Omental fat pad (tissue), 4 donors: Measurements from ENCODE around the gene ACYP2. TPM values are rescaled to one million over a fixed set of nuclear protein-coding genes. Genes with fewer than 3 reads are reported as not detected.

Source experiments
- ATAC-seq: fragments of 150-250 bp; one replicate; pipeline ENCODE4 v1.9.1; 2016; ENCODE audit warnings: mild to moderate bottlenecking, moderate library complexity; ENCODE audit not compliant: low FRiP score
- DNase-seq: peaks from one replicate; pipeline ENCODE4 v3.0.0-alpha.2; 2019; ENCODE audit warnings: low spot score
- total RNA-seq, 4 donors: library from RNA; depleted of rRNA; stranded (reverse); fragments of >200 nt; gene quantifications; one replicate each; pipeline ENCODE4 v1.1.0, GENCODE V29; 2016
- TF ChIP-seq, protein P1 (sequence below), 3 donors: fragments of 450-650 bp; IDR thresholded peaks; one replicate each; pipeline ENCODE4 v1.5.1; 2016 to 2017; ENCODE audit warnings: antibody characterized with exemption in 3 of 3, mild to moderate bottlenecking in 3 of 3, moderate library complexity in 2 of 3

The ACYP2 gene
- total RNA-seq, 4 donors from 2014 or later = 15.1 to 20.0 (median 18.2) TPM

DNA sequence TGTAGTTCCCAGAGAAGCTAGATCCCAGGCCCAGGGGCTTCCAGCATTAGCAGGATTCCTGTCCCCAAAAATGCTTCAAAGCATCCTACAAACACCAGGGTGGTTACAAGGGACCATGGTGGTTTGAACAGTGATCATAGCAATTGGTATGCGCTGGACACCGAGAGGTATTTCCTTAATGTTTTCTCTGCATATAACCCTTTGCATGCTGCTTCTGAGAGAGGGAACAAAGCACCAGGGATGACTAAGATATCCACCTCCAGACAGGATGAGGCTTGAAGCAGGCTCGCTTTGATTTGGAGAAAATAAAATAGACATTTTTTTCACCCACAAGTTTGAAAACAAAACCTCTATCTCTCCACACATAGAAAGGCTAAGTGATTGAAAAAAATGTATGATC, 191.1 kb downstream of the ACYP2 start:
- ATAC-seq (no peak), DNase-seq (no peak)
- TF ChIP-seq, protein P1, sequence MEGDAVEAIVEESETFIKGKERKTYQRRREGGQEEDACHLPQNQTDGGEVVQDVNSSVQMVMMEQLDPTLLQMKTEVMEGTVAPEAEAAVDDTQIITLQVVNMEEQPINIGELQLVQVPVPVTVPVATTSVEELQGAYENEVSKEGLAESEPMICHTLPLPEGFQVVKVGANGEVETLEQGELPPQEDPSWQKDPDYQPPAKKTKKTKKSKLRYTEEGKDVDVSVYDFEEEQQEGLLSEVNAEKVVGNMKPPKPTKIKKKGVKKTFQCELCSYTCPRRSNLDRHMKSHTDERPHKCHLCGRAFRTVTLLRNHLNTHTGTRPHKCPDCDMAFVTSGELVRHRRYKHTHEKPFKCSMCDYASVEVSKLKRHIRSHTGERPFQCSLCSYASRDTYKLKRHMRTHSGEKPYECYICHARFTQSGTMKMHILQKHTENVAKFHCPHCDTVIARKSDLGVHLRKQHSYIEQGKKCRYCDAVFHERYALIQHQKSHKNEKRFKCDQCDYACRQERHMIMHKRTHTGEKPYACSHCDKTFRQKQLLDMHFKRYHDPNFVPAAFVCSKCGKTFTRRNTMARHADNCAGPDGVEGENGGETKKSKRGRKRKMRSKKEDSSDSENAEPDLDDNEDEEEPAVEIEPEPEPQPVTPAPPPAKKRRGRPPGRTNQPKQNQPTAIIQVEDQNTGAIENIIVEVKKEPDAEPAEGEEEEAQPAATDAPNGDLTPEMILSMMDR (IDR thresholded peaks at IDR 0.05) = no peak

DNA sequence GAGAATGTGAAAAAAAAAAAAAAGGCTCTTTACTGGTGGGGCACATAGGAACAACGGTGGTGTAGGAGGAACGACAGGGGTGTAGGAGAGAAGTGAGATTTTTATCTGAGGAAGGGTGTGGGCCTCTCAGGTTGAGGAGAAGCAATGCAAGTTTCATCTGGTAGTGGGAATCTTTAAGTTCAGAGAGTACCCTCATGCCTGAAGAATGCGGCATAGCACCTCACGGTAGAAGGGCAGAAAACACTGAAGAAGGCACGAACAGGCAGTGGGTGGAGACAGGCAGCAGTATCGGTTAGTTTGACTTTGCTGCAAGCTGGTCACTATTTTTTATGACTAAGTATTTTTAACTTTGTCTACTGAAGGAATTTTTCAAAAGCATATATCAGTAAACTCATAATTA, 192.8 kb downstream of the ACYP2 start:
- TF ChIP-seq, protein P1 (IDR thresholded peaks at IDR 0.05) = no peak
- ATAC-seq (no peak), DNase-seq (no peak)

DNA sequence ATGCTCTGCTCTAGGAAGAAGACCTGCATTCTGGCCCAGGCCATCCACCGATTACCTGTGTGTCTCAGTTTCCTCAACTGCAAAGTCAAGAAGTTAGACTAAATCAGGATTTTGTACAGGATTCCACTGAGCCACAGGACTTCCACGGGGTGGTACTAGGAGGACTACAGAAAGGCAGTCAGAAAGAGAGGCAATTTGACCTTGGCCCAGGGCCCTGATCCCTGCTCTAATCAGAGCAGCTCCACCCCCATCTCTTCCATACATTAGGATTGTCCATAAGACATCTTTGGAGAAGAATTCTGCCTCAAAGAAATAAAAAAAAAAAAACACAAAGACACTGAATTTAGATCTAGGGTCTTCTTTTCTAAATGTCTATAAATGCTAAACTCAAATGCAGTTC, 193.4 kb downstream of the ACYP2 start:
- ATAC-seq = no peak
- DNase-seq = no peak
- TF ChIP-seq, protein P1 (IDR thresholded peaks at IDR 0.05) = no peak

DNA sequence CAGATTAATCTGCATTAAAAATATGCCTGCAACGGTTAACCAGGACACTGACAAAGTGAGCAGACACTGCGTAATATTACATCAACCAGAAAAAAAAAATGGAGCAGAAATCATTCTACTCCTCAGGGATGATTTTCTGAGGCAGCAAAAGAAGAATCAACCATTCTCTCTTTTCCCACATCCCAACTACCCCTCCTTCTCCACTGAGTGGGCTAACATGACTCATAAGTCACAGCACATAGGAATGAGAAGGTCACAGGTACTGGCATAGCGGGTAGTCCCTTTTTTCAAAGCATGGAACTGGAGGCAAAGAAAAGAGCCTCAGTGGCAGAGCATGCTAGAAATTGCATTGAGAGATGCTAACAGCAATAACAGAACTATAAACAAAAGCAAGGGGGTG, 194.9 kb downstream of the ACYP2 start:
- ATAC-seq (no peak), DNase-seq (no peak)
- TF ChIP-seq, protein P1 (IDR thresholded peaks at IDR 0.05) = no peak

DNA sequence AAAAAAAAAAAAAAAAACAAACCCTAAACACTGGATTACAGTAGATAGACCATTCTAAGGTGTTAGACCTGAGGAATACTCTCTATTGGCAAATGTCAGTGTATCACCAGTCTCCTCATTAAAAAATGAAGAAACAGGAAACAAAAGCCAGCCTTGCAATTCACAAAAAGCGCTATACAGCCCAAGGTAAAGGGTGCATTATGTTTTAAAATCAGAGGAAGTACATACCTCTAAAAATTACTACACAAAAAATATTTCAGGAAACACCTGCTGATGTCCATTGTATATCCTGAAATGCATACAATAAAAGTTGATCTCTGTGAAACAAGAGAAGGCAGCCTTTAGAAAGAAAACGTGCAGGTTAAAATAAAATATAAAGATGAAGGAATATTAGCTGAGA, 195.5 kb downstream of the ACYP2 start:
- TF ChIP-seq, protein P1 (IDR thresholded peaks at IDR 0.05) = no peak
- ATAC-seq (no peak), DNase-seq (no peak)

DNA sequence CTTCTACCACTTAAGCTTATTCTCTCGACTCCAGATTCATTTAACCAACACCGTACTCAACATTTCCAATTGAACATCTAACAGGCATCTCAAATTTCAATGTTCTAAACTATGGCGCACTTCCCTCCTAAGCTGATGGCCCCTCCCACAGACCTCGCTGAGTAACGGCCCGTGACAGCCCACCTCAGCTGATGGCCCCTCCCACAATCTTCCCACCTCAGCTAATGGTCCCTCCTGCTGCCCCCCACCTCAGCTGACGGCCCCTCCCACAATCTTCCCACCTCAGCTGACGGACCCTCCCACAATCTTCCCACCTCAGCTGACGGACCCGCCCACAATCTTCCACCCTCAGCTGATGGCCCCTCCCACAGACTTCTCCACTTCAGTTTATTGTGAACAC, 197.7 kb downstream of the ACYP2 start:
- ATAC-seq = no peak
- TF ChIP-seq, protein P1 (IDR thresholded peaks at IDR 0.05) = no peak

DNA sequence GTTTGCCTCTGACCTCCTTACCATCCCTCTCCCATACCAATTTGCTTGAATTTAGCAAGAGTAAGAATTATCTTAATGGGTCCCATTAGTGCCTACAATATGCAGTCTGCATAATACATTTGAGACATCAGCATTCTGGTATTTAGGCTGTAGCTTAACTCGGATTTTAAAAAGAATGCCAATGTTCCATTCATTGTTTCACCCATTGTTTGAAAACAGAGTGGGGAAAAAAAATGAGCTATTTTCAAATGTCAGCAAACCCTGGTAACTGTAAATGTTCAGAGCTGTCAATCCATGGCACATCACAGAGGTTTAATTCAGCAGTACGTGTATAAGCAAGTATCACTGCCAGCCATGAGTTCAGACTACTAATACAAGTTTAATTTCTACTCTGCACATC, 202.6 kb downstream of the ACYP2 start:
- TF ChIP-seq, protein P1 (IDR thresholded peaks at IDR 0.05) = no peak
- DNase-seq (no peak), ATAC-seq (no peak)

More for the DNA sequence above, 197.7 kb downstream of the ACYP2 start:
- no peak for DNase-seq
